CD4-positive, alpha-beta T cell treated with Interleukin-6 at 100 ng/mL for 8 hours (primary cell): ENCODE data around the gene PRKG1.
"Not testable (repeated sequence)": the region's sequence is repeated elsewhere in the genome, so short reads cannot be mapped to it uniquely, and the experiment has no call there.

Source experiments
- DNase-seq: peaks from one replicate; pipeline ENCODE4 v3.0.0-alpha.2; 2020; ENCODE audit warnings: mixed read lengths, low spot score

The PRKG1 gene

DNA sequence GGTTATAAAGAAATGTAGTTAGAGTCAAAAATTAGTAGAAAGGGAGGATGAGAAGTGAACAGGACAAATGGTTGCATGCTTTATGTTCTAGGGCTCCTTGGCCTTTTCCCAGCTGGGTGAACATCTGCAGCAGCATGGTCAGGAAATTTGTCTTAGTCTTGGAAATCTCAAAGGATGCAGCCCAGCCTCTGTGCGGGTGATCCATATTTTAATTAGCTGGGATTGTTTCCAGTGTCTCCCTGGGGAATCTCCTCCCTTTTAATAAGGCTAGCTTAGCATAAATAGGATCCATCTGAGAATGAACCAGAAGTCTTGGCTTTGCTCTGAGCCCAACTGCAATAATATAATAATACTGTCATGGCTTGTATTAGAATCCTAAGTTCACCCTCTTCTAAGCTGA is 198.3 kb downstream of the PRKG1 start:
- no peak for DNase-seq

GRCh38 chr10:51273574-51273973 is 199.3 kb downstream of the PRKG1 start:
- DNase-seq, result no peak

- DNase-seq, result not testable (repeated sequence)
These were observed 201.8 kb downstream of the PRKG1 start for GRCh38 chr10:51276097-51276496.

DNA sequence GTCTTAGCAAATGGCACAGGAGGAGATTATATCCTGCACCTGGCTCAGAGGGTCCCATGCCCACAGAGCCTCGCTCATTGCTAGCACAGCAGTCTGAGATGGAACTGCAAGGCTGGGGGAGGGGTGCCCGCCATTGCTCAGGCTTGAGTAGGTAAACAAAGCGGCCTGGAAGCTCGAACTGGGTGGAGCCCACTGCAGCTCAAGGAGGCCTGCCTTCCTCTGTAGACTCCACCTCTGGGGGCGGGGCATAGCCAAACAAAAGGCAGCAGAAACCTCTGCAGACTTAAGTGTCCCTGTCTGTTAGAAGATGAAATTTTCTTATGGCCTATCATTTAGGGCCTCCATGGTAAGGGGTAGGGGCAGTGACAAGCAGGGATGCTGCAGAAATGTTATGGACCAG is 207.1 kb downstream of the PRKG1 start:
- DNase-seq, result not testable (repeated sequence)

- no peak for DNase-seq
These were observed 211.3 kb downstream of the PRKG1 start for GRCh38 chr10:51285601-51286000.

DNA sequence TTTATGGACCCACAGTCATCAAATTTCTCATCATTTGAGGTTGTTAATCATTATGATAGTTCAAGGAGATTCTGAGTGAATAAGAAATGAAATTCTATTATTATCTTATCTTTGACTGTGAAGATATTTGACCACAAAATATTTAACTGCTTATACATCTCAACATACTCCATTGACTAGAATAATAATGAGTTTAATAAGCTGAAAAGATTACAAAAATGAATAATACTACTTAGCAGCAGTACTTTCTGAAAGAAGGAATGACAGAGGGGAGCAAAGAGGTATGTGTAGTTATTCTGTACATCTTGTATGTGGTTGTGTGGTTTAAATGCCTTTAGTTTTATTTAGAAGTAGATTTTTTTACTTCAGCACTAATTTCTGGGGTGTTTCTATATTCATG is 214.2 kb downstream of the PRKG1 start:
- no peak for DNase-seq

DNA sequence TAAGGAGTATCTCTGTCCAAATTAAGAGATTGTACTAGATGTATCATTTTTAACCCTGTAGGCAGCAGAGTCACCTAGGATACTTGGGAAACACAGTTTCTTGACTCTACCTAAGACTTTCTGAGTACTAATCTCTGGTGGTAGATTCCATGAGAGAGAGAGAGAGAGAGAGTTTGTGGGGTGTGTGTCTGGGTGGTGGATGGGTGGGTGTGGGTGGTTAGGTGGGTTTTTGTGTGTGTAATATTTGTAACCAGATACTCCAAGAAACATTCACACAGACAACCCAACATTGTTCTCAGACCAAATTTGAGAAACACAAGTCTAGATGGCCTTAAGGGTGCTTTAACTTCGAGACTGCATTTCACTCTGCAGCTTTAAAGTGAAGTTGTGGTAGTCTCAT is 215.2 kb downstream of the PRKG1 start:
- no peak for DNase-seq

DNA sequence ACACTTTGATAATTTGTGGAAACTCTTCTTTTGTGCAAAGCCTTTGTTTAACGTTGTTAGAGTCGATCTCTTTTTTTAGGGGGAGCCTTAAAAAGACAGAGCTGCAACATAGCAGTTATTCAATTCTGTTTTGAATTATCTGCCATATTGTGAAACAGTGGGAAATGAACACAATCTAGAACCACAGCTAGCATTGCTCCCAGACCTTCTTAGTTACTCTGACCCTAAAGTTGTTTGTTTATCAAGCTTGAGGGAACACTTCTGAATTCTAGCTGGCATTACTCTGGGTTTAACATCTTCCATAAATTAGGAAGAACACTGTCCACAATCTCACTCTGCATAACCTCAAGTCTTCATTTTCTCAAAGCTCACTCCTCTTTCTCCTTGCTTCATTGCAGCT is 217.7 kb downstream of the PRKG1 start:
- DNase-seq, result no peak

DNA sequence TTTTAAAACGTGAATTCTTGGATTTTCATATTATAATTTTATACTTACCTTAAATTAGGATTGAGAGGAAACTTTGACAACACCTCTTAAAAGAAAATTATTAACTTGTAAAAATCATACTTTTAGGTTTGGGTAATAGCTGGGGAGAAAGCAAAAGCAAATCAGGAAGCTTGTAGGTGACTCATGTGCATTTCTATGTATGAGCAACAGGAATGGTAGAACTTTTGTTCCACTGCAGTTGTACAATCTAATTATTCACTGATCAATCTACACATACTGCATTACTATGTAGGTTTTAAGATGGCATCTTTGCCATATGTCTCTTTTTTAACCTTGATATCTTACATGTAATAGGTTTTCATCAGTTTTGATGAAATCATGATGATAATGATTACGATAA is 223.2 kb downstream of the PRKG1 start:
- DNase-seq, result no peak

- no peak for DNase-seq
These were observed 226.5 kb downstream of the PRKG1 start for GRCh38 chr10:51300617-51301304.

DNA sequence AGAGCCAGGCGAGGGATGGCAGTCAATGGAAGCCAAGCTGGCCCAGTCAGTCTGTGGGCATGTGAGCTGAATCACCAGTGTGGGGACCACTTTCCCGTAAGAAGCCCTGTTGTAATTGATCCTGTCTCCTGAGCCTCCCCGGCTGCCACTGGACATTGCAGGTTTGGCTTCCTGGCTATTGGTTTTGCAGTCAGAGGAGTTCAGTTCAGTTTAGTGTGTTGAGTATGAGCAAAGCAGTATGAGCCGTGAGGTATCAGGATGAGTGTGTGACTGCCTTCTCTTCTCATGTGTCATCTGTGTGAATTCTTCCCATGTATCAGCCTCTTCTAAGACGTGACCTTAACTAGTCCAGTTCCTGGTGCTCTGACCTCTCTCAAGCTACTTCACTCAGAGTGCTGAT is 227.4 kb downstream of the PRKG1 start:
- no peak for DNase-seq

DNA sequence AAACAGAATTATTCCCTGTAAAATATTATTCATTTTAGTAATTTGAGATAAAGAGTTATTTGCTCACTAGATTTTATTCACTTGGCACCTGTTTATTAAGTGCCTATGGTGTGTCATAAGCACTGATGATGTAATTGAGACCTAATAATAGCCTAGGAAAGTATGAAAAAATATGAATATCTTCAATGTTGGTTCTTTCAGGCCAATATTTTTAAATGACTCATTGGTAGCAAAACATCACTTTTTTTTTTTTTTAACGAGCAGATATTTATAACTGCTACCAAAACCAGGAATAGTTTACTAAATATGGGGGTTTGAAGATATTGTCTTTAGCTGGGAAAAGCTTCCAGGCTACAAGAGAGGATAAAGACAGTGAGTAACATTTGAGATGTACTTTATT is 228.0 kb downstream of the PRKG1 start:
- DNase-seq, result no peak

- DNase-seq, result no peak
These were observed 233.8 kb downstream of the PRKG1 start for GRCh38 chr10:51308116-51308515.

DNA sequence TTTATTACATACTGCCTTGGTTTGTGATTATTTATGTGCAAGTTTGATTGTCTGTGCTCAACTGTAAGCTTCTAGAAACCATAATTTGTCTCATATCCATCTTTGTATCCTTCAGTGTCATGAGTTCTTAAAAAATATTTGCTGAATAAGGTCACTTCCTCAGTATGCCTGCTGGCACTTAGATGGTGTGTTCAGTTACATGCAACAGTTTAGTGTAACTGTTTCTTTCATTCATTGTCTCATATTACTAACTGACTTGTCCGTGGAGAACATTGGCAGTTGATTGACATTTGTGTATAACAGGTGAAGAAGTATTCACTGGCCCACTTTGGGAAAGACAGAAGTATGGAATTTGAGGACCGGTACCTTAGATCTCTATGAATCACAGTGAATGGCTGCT is 236.9 kb downstream of the PRKG1 start:
- DNase-seq, result no peak

DNA sequence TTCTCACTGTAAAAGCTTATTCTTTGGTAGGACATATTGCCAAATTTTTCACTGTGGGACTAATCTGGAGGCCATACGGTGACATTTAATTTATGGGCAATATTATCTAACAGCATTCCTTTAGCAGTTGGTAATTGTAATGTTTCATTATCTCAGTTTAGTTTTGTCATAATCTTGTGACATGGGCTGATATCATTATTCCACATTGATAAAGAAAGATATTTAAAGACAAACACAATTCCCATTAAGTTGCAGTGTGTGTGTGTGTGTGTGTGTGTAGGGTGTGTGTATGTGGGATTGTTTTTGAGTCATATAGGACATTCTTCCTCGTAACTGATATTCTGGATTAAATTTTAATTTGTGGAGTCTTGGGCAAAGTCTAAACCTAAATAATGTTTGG is 238.5 kb downstream of the PRKG1 start:
- DNase-seq, result no peak

GRCh38 chr10:51313251-51313650 is 239.0 kb downstream of the PRKG1 start:
- DNase-seq, result no peak

- DNase-seq, result no peak
These were observed 239.6 kb downstream of the PRKG1 start for GRCh38 chr10:51313773-51314478.

GRCh38 chr10:51314481-51314880 is 240.2 kb downstream of the PRKG1 start:
- no peak for DNase-seq

DNA sequence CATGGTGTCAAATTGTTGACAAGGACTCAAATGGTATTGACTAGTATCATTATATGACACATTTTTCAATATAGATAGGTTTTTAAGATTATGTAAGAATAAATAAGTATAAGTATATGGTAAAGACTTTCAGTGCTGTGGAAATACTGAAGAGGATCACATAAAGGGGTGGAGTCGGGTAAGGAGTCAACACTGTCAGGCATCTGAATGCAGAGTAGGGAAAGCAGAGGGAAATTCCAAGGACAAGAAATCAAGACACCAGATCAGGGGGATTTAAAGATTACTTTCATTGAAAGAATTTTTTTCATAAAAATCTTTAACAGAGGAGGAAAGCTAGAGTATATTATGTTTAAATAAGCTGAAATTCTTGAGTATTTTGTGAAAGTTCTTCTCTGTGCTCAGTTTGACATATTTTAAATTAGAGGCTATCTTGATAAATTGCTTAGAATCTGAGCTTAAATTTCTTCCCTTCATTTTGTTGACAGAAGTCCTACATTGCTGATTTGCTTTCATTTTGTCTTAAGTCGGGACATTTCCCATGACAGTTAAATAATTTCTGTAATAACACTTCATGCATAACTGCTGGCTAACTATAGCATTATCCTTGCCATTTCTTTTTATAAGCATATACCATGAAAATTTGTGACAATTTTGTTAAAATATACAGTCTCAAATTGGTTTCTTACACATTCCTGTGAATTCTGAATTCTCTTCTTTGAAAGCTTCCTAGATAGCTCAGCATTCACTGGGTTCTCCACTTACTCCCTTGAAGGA is 244.3 kb downstream of the PRKG1 start:
- no peak for DNase-seq

DNA sequence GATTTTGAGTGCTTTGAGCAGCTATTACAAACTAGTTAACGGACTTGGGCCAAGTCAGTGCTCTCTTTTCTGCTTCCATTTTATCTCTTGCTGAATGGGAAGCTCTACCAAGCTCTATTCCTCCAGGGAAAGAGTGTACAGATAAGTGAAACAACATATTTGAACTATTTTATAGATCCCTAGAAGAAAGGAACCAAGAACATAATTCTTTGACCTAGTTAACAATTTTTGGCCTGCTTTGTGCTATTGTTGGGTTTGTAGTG is 244.8 kb downstream of the PRKG1 start:
- DNase-seq, result no peak

GRCh38 chr10:51321300-51321699 is 247.0 kb downstream of the PRKG1 start:
- no peak for DNase-seq

- no peak for DNase-seq
These were observed 247.7 kb downstream of the PRKG1 start for GRCh38 chr10:51321980-51322379.

DNA sequence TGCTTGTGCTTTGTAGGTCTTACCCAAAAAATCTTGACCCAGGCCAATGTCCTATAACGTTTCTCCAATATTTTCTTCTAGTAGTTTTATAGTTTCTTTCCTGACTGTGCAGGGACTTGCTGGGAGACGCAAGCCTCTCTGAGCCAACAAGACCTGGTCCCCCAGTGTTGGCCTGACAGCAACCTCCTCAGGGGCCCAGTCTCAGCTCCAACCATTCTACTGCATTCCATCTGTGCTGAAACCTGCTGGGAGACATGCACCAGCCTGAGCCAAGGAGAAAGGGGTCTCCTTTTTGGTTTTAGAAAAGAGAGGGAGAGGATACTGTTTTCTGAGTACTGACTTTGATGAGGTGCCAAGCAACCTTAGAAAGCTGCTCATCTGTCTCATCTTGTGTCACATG is 251.4 kb downstream of the PRKG1 start:
- no peak for DNase-seq
